GM10266 (cell line): ENCODE data around the gene TMEM258.

Experiments used
- DNase-seq: peaks from one replicate; pipeline ENCODE4 v3.0.0; 2012; ENCODE audit errors: extremely low spot score
- TF ChIP-seq, protein P1 (sequence below): IDR thresholded peaks from 2 replicates; pipeline ENCODE4 v1.5.1; 2012; ENCODE audit warnings: mild to moderate bottlenecking, low read depth; ENCODE audit not compliant: control insufficient read depth, insufficient read depth; ENCODE audit errors: missing control alignments

The TMEM258 gene

DNA sequence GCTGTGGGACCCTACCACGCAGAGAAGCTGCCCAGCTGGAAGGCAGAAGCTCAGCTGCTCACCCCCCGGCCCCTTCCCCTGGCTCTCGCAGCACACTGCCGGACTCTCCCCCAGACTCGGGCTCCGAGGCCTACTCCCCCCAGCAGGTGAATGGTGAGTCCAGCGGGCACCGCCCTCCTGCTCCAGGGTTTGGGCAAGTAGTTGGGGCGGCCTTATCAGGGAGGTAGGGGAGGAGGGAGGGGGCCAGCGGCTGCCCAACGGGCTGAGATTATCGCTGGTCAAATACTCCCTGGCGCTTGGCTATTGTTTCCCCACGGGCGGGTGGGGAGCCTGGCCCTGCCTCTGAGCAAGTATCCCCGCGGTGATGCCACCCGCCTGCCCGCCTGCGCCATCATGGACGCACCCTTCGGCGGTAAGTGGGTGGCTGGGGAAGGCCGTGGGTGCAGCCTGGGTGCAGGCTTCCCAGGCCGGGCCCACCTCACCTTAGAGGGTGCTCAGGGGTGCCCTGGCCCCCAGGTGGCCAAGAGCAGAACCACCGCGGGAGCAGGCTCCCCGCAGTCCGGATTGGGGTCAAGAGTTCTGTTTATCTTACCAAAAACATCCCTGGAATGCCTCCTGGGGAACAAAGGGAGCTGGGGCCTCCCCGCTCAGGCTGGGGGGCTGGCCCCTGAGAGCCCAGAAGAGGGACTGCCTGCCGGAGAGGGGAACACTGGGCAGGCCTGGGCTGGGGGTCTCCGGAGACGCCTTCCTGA lies 23.1 kb downstream of the TMEM258 start:
- TF ChIP-seq, protein P1, sequence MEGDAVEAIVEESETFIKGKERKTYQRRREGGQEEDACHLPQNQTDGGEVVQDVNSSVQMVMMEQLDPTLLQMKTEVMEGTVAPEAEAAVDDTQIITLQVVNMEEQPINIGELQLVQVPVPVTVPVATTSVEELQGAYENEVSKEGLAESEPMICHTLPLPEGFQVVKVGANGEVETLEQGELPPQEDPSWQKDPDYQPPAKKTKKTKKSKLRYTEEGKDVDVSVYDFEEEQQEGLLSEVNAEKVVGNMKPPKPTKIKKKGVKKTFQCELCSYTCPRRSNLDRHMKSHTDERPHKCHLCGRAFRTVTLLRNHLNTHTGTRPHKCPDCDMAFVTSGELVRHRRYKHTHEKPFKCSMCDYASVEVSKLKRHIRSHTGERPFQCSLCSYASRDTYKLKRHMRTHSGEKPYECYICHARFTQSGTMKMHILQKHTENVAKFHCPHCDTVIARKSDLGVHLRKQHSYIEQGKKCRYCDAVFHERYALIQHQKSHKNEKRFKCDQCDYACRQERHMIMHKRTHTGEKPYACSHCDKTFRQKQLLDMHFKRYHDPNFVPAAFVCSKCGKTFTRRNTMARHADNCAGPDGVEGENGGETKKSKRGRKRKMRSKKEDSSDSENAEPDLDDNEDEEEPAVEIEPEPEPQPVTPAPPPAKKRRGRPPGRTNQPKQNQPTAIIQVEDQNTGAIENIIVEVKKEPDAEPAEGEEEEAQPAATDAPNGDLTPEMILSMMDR, result no peak
- no peak for DNase-seq

GRCh38 chr11:61768376-61769076 lies 23.9 kb downstream of the TMEM258 start:
- TF ChIP-seq, protein P1, result no peak
- no peak for DNase-seq

GRCh38 chr11:61766353-61766841 lies 26.0 kb downstream of the TMEM258 start:
- no peak for DNase-seq
- TF ChIP-seq, protein P1, result no peak

DNA sequence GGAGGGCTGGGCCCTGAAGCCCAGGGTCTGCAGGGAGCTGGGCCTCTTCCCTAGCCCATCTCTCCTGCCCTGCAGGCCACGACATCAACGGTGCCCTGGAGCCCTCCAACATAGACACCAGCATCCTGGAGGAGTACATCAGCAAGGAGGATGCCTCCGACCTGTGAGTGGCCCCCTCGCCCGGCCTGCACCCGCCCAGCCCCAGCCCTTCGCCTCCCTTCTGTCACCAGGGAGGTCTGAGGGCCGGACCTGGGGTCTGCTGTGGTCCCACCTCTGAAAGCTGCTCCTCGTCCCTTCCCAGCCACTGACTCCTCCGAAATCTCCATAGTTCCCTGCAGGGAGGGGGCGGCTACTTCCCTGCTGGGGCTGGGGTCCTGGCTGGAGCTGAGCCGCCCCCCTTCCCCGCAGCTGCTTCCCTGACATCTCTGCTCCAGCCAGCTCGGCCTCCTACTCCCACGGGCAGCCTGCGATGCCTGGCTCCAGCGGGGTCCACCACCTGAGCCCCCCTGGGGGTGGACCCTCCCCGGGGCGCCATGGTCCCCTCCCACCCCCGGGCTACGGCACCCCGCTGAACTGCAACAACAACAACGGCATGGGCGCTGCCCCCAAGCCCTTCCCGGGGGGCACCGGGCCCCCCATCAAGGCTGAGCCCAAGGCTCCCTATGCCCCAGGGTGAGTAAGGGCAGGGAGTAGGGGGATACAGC lies 26.7 kb downstream of the TMEM258 start:
- DNase-seq, result no peak
- TF ChIP-seq, protein P1, result no peak

DNA sequence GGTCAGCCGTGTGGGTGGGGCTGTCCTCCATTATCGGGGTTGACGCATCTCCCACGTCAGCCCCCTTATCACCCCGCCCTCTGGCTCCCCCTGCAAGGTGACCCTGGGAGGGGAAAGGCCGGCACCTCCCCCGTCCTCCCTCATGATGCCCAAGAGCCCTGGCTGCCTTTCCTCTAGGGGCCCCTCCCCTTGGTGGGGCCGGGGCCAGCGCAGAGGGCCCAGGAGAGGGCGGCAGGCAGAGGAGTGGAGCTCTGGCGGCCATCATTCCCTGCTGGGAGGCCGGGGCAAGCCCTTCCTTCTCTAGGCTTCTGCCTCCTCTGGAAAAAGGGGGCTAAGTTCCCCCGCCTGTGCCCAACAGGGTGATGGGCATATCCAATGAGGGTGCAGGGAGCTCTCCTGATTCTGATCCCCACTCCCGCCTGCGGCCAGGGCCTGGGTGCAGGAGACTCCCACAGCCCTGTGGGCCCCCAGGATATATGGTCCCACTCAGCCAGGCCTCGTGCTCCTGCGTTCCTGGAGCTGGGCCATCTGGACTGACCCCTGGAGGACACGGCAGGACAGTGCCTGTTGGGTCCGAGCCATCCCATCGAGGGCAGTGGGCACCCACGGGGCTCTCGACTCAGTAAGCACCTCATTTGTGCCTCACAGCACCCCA lies 27.7 kb downstream of the TMEM258 start:
- TF ChIP-seq, protein P1, result no peak

GRCh38 chr11:61763930-61764605 lies 28.3 kb downstream of the TMEM258 start:
- TF ChIP-seq, protein P1, result no peak
- no peak for DNase-seq

More for the DNA sequence above, 27.7 kb downstream of the TMEM258 start:
- DNase-seq, result no peak
